ENCODE data around the gene PLCG2. TPM values are rescaled to one million over a fixed set of nuclear protein-coding genes. Genes with fewer than 3 reads are reported as not detected.

The PLCG2 gene
- total and polyA plus RNA-seq, 9 donors = 3.3 to 16.4 (median 5.6) TPM

DNA sequence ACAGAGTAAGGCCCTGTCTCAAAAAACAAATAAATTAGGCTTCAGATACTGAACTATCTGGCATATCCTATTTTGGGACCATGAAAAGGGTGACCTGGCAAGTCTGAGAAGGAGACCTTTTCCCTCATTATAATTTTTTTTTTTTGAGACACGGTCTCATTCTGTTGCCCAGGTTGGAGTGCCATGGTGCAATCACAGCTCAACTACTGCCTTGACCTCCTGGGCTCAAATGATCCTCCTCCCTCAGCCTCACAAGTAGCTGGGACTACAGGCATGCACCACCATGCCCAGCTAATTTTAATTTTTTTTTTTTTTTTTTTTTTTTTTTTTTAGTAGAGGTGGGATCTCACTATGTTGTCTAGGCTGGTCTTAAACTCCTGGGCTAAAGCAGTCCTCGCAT lies 37.3 kb downstream of the PLCG2 start:
- H3K4me1 ChIP-seq (ENCODE audit: insufficient read depth) = no peaks in the 10 kb centered on the region
- H3K27me3 ChIP-seq = no peaks in the 10 kb centered on the region
- H3K4me3 ChIP-seq = no peak overlapping the region
- intact Hi-C loops (cut with DNase I) = no loop called here
- no peak for TF ChIP-seq EP300 (IDR thresholded peaks at IDR 0.05)
- TF ChIP-seq, protein P1, sequence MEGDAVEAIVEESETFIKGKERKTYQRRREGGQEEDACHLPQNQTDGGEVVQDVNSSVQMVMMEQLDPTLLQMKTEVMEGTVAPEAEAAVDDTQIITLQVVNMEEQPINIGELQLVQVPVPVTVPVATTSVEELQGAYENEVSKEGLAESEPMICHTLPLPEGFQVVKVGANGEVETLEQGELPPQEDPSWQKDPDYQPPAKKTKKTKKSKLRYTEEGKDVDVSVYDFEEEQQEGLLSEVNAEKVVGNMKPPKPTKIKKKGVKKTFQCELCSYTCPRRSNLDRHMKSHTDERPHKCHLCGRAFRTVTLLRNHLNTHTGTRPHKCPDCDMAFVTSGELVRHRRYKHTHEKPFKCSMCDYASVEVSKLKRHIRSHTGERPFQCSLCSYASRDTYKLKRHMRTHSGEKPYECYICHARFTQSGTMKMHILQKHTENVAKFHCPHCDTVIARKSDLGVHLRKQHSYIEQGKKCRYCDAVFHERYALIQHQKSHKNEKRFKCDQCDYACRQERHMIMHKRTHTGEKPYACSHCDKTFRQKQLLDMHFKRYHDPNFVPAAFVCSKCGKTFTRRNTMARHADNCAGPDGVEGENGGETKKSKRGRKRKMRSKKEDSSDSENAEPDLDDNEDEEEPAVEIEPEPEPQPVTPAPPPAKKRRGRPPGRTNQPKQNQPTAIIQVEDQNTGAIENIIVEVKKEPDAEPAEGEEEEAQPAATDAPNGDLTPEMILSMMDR (IDR thresholded peaks at IDR 0.05) = no peak
- no peak for TF ChIP-seq POLR2A (IDR thresholded peaks at IDR 0.05)
- H3K27ac ChIP-seq = no peak overlapping the region
- no peaks in the 10 kb centered on the region for H3K9me3 ChIP-seq
- no peak for DNase-seq
- no peaks in the 10 kb centered on the region for H3K36me3 ChIP-seq
- 80 to 94% (median 92%) methylated on average over 2 of the region's 2 CpGs for WGBS, 3 donors

DNA sequence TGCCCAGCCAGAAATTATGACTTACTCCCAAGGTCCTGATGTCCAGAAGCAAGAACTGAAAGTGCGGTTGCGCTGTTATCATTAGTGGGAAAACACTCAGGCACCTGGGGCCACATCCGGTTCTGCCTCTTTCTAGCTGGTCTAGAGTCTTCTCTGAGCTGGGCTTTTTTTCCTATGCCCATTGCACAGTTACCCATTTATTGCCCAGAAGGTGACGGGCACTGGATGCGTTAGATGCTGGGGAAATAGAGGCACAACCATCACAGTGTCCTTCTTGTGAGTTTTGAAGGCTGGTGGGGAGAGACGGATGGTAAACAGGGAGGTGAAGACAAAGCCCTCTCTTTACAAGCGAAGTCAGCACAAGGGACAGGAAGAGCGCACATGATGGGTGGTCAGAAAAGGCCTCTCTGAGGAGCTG lies 37.7 kb downstream of the PLCG2 start:
- Histone ChIP-seq H3K4me3 (no peak overlapping the region), H3K4me1 (ENCODE audit: insufficient read depth) (no peaks in the 10 kb centered on the region), H3K27me3 (no peaks in the 10 kb centered on the region), H3K27ac (no peak overlapping the region), H3K36me3 (no peaks in the 10 kb centered on the region), H3K9me3 (no peaks in the 10 kb centered on the region)
- TF ChIP-seq, protein P1 (IDR thresholded peaks at IDR 0.05) = no peak
- no peak for TF ChIP-seq EP300 (IDR thresholded peaks at IDR 0.05)
- no peak for TF ChIP-seq POLR2A (IDR thresholded peaks at IDR 0.05)
- no peak for DNase-seq
- 91 to 93% (median 92%) methylated on average over 8 of the region's 8 CpGs for WGBS, 3 donors
- intact Hi-C loops (cut with DNase I) = no loop called here

DNA sequence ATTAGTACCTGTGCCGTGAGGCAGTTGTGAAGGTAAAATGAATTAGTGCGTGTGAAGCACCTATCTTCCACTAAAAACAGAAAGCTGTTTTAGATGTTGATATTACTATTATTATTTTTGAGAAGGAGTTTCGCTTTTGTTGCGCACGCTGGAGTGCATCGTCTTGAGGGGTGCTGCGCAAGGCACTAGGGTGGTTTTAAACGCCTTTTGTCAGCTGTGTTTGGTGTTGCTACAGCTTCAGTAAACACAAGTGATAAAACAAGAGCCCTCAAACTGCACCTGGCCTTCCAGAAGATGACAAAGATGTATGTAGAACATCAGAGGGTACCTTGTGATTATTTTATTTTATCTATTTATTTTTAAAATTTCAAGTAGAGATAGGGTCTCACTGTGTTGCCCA lies 38.2 kb downstream of the PLCG2 start:
- Histone ChIP-seq H3K36me3 (no peaks in the 10 kb centered on the region), H3K4me3 (no peak overlapping the region), H3K9me3 (no peaks in the 10 kb centered on the region), H3K4me1 (ENCODE audit: insufficient read depth) (no peaks in the 10 kb centered on the region), H3K27me3 (no peaks in the 10 kb centered on the region), H3K27ac (no peak overlapping the region)
- intact Hi-C loops (cut with DNase I) = no loop called here
- TF ChIP-seq EP300 (IDR thresholded peaks at IDR 0.05) = no peak
- TF ChIP-seq, protein P1 (IDR thresholded peaks at IDR 0.05) = no peak
- TF ChIP-seq POLR2A (IDR thresholded peaks at IDR 0.05) = no peak
- DNase-seq = no peak
- 91 to 94% (median 93%) methylated on average over 8 of the region's 8 CpGs for WGBS, 3 donors

DNA sequence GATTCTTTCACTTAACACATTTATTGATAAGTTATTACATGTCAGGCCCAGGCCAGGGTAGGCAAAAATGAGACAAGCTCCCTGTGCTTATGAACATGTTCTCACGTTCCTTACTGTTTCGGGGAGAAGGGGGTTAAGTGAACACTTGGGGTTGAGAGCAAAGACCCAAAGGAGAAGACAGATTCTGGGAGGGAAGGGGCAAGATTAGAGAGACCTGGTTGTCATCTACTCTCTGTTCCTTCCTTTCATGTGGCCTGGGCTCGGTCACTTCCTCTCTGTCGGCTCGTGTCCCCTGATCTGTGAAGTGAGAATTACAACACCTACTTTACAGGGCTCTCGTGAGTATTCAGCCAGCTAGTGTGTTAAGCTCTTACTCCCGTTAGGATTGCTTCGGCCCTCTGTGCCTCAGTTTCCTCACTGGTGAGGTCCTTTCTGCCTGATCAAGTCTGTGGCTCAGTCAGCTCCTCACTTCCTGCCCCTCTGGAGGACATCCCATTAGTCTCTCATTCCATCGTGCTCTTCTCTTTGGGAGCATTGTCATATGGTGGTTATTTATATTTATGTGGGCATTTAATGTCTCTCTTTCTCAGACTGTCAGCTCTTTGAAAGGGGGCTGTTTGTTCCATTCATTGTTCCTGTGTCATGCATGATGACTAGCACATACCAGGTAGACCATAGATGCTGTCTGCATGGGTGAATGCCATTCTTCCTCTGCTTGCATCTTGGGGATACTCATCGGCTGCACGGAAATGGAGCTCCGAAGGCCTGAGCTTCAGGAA lies 38.9 kb downstream of the PLCG2 start:
- WGBS, 3 donors = 56 to 68% (median 59%) methylated on average over 12 of the region's 12 CpGs
- Histone ChIP-seq H3K4me3 (no peak overlapping the region), H3K27me3 (no peaks in the 10 kb centered on the region), H3K4me1 (ENCODE audit: insufficient read depth) (no peaks in the 10 kb centered on the region), H3K36me3 (no peaks in the 10 kb centered on the region), H3K9me3 (no peaks in the 10 kb centered on the region), H3K27ac (no peak overlapping the region)
- no peak for DNase-seq
- intact Hi-C loops (cut with DNase I) = no loop called here
- TF ChIP-seq, protein P1 (IDR thresholded peaks at IDR 0.05) = no peak
- TF ChIP-seq POLR2A (IDR thresholded peaks at IDR 0.05) (no peak), EP300 (IDR thresholded peaks at IDR 0.05) (no peak)

Data from ovary (tissue), 9 donors.